H1 (cell line): ENCODE results near the gene MSL3B.

Experiments
- CTCF ChIA-PET: fragments of 300-600 bp; sonication (Branson Sonifier 250); formaldehyde crosslinking; loops from one replicate; lab custom pipeline; 2021; ENCODE audit not compliant: partially characterized antibody; lab: Charles Lee
- POLR2A ChIA-PET: fragments of 300-600 bp; sonication (Branson Sonifier 250); formaldehyde crosslinking; loops from one replicate; lab custom pipeline; 2021; ENCODE audit warnings: inconsistent platforms; ENCODE audit not compliant: partially characterized antibody; lab: Charles Lee
- DNase-seq, 2 experiments: peaks; one replicate each; pipeline versions ENCODE4 v3.0.0 to v3.0.0-alpha.2; 2010 to 2022; ENCODE audit warnings: low spot score in 2 of 2, low read depth in 1 of 2, mixed read lengths in 1 of 2
- FAIRE-seq: peaks from 2 replicates; lab custom pipeline; 2011; peaks lifted over from hg19 to GRCh38; lab: Jason Lieb, UNC
- H2AFZ ChIP-seq: 2 replicates; pipeline ENCODE4 v1.8.1; 2012; ENCODE audit warnings: low read length, inconsistent platforms
- H2AK5ac ChIP-seq: 2 replicates; pipeline ENCODE4 v1.6.1; 2013; ENCODE audit warnings: low read depth, low read length
- H2BK120ac ChIP-seq: replicated peaks from 2 replicates; pipeline ENCODE3; 2013; ENCODE audit warnings: low read depth, low read length, inconsistent platforms
- H2BK12ac ChIP-seq: 2 replicates; pipeline ENCODE4 v1.6.1; 2013; ENCODE audit warnings: low read depth, low read length
- H2BK15ac ChIP-seq: 2 replicates; pipeline ENCODE4 v1.6.1; 2013; ENCODE audit warnings: low read length
- H2BK20ac ChIP-seq: 2 replicates; pipeline ENCODE4 v1.6.1; 2013; ENCODE audit warnings: low read length
- H2BK5ac ChIP-seq: 2 replicates; pipeline ENCODE4 v1.6.1; 2013; ENCODE audit warnings: low read depth, low read length
- H3K14ac ChIP-seq: 2 replicates; pipeline ENCODE4 v1.6.1; 2013; ENCODE audit warnings: inconsistent platforms; ENCODE audit not compliant: insufficient read length
- H3K18ac ChIP-seq: 2 replicates; pipeline ENCODE4 v1.6.1; 2013; ENCODE audit warnings: low read length; ENCODE audit errors: extremely low read depth
- H3K23ac ChIP-seq: 2 replicates; pipeline ENCODE4 v1.6.1; 2013; ENCODE audit warnings: inconsistent platforms; ENCODE audit not compliant: insufficient read length
- H3K23me2 ChIP-seq: 2 replicates; pipeline ENCODE4 v1.6.1; 2013; ENCODE audit warnings: low read depth, low read length
- H3K27ac ChIP-seq: 2 replicates; pipeline ENCODE4 v1.6.1; 2011; ENCODE audit warnings: low read depth, low read length, inconsistent platforms
- H3K27me3 ChIP-seq, 4 experiments: replicated peaks in 1 of 4; 1 replicate in 1 of 4; 2 replicates in 3 of 4; pipeline versions ENCODE4 v1.6.1 to v1.8.1; 2011 to 2013; ENCODE audit warnings: low read length in 3 of 4, mild to moderate bottlenecking in 3 of 4, inconsistent platforms in 2 of 4, mixed read lengths in 2 of 4, moderate library complexity in 1 of 4; ENCODE audit not compliant: control insufficient read depth in 3 of 4, insufficient read depth in 3 of 4; ENCODE audit errors: extremely low read depth in 1 of 4
- H3K36me3 ChIP-seq, 4 experiments: 2 replicates each; pipeline versions ENCODE4 v1.6.1 to v1.8.1; 2011 to 2013; ENCODE audit warnings: mild to moderate bottlenecking in 4 of 4, low read length in 3 of 4, moderate library complexity in 2 of 4, control low read depth in 1 of 4, inconsistent platforms in 1 of 4; ENCODE audit not compliant: insufficient read depth in 4 of 4, control insufficient read depth in 2 of 4
- H3K4ac ChIP-seq: replicated peaks from 2 replicates; pipeline ENCODE3; 2013; ENCODE audit warnings: low read length, low read depth, mixed read lengths, inconsistent platforms; ENCODE audit not compliant: insufficient read length
- H3K4me1 ChIP-seq, 4 experiments: replicated peaks in 1 of 4; 1 replicate in 1 of 4; 2 replicates in 3 of 4; pipeline versions ENCODE4 v1.6.1 to v1.8.1; 2011 to 2013; ENCODE audit warnings: low read length in 3 of 4, inconsistent platforms in 2 of 4, mixed read lengths in 1 of 4; ENCODE audit not compliant: insufficient read depth in 4 of 4, control insufficient read depth in 3 of 4
- H3K4me2 ChIP-seq, 2 experiments: 2 replicates each; pipeline versions ENCODE4 v1.6.1 to v1.8.1; 2011 to 2013; ENCODE audit warnings: low read depth in 2 of 2, low read length in 2 of 2, control low read depth in 1 of 2, inconsistent platforms in 1 of 2, mild to moderate bottlenecking in 1 of 2; ENCODE audit not compliant: insufficient read depth in 1 of 2
- H3K4me3 ChIP-seq, 4 experiments: fragments of 200-600, 300-600 bp in 1 of 4; sonication (generic), shearing (Covaris generic), sonication (Bioruptor Twin) in 1 of 4; 2 replicates each; pipeline versions ENCODE4 v1.5.1 to v1.8.1; 2011 to 2016; ENCODE audit warnings: low read length in 4 of 4, low read depth in 3 of 4, control low read depth in 2 of 4, inconsistent platforms in 2 of 4, mild to moderate bottlenecking in 2 of 4, mixed read lengths in 1 of 4, moderate library complexity in 1 of 4; ENCODE audit not compliant: insufficient read depth in 2 of 4; ENCODE audit errors: extremely low read depth in 1 of 4
- H3K56ac ChIP-seq: replicated peaks from 2 replicates; pipeline ENCODE3; 2013; ENCODE audit warnings: low read depth, mild to moderate bottlenecking, mixed read lengths, low read length, inconsistent platforms; ENCODE audit not compliant: insufficient read length
- H3K79me1 ChIP-seq: 2 replicates; pipeline ENCODE4 v1.6.1; 2013; ENCODE audit warnings: low read depth, low read length, control low read depth
- H3K79me2 ChIP-seq, 2 experiments: 2 replicates each; pipeline versions ENCODE4 v1.6.1 to v1.8.1; 2012 to 2013; ENCODE audit warnings: low read length in 2 of 2, mild to moderate bottlenecking in 2 of 2, inconsistent platforms in 1 of 2; ENCODE audit not compliant: insufficient read depth in 2 of 2, control insufficient read depth in 1 of 2
- H3K9ac ChIP-seq, 4 experiments: replicated peaks in 1 of 4; 1 replicate in 1 of 4; 2 replicates in 3 of 4; pipeline versions ENCODE4 v1.6.1 to v1.8.1; 2011 to 2013; ENCODE audit warnings: low read depth in 3 of 4, low read length in 3 of 4, control low read depth in 2 of 4, mild to moderate bottlenecking in 2 of 4, moderate library complexity in 2 of 4, inconsistent platforms in 1 of 4; ENCODE audit errors: extremely low read depth in 1 of 4
- H3K9me3 ChIP-seq, 2 experiments: 2 replicates each; pipeline versions ENCODE4 v1.6.1 to v1.8.1; 2012 to 2013; ENCODE audit warnings: mild to moderate bottlenecking in 2 of 2, moderate library complexity in 2 of 2, control low read depth in 1 of 2, inconsistent platforms in 1 of 2, low read depth in 1 of 2, low read length in 1 of 2, mixed read lengths in 1 of 2; ENCODE audit not compliant: insufficient read depth in 2 of 2
- H4K20me1 ChIP-seq, 2 experiments: replicated peaks in 1 of 2; 2 replicates each; pipeline versions ENCODE3 to v1.8.1; 2011 to 2013; ENCODE audit warnings: inconsistent platforms in 2 of 2, low read length in 2 of 2, mild to moderate bottlenecking in 1 of 2; ENCODE audit not compliant: insufficient read depth in 2 of 2, control insufficient read depth in 1 of 2
- H4K5ac ChIP-seq: 2 replicates; pipeline ENCODE4 v1.6.1; 2013; ENCODE audit warnings: low read length, low read depth, mixed read lengths, inconsistent platforms; ENCODE audit not compliant: insufficient read length
- H4K8ac ChIP-seq: 2 replicates; pipeline ENCODE4 v1.8.0; 2013; ENCODE audit warnings: mild to moderate bottlenecking, moderate library complexity, low read length, inconsistent platforms; ENCODE audit not compliant: insufficient read depth; ENCODE audit errors: extremely low read depth
- H4K91ac ChIP-seq: replicated peaks from 2 replicates; pipeline ENCODE3; 2013; ENCODE audit warnings: low read length, mixed read lengths, inconsistent platforms; ENCODE audit not compliant: insufficient read length
- RNF2 ChIP-seq: fragments of 200-900, 300-1000 bp; sonication (generic); IDR thresholded peaks from 2 replicates; pipeline ENCODE4 v1.7.1; 2016; ENCODE audit warnings: borderline replicate concordance, low read depth, mild to moderate bottlenecking, antibody characterized with exemption, low read length; ENCODE audit not compliant: poor library complexity, severe bottlenecking; ENCODE audit errors: missing control alignments
- WGBS, 2 experiments: shearing (Covaris generic) in 1 of 2; methylation state at CpG; one replicate each; pipeline versions ENCODE4 v1.1.6 to v1.1.7; 2013 to 2015; ENCODE audit warnings: low lambda C conversion rate in 2 of 2, mixed read lengths in 2 of 2, inconsistent platforms in 1 of 2, low coverage in 1 of 2, missing lambda C conversion rate in 1 of 2; ENCODE audit not compliant: insufficient replicate concordance in 2 of 2, insufficient coverage in 1 of 2, insufficient read length in 1 of 2; ENCODE audit errors: extremely low coverage in 1 of 2, missing lambda C conversion rate in 1 of 2; 5-methylcytosine and 5-hydroxymethylcytosine counted together

Gene MSL3B

DNA sequence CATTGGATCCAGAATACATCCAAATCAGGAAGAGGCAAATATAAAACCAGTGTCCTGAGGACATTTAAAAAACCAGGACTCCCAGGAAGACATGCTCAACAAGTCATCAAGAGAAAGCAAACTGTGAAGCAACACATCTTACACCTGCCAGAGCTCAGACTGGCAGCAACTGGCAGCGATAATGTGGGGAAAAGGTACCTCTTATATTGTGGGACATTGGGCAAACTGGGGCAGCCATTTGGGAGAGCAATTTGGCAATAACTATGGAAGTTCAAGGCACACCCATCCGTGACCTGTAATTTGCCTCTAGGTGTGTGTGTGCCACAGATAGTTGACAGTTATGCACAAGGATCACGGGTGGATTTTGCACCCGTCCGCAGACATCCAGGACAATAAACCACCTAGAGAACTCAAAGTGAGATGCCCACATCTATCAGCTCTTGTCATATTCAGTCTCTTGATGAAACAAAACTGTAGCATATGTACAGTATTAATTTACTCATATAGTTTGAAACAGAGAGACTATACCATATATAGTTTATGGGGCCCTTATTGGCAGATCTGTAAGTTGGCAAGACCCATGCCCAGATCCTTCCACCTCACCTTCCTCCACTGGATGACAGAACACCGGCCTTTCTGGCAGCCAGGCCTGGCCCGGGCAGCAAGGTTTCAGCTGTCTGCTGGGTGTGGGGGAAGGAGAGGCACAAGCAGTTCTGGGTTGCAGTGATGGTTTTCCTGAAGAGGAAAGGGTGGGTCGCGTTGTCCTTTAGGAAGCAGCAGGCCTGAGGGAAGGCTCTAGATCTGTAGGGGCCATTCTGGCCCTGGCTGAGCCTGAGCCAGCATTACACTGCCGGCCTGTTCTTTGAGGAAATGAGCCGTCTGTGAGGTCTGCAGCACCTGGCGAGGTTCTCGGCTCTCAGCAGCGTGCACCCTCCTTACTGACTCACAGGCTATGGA is 32.7 kb downstream of the MSL3B start:
- Histone ChIP-seq H3K27ac (no peak overlapping the region), H3K79me1 (peaks cover 7% of the 10 kb centered on the region; the same call in 1 of the 2 replicates), H2AFZ (no peak overlapping the region), H3K18ac (no peak overlapping the region), H2BK120ac (no peak overlapping the region), H3K23ac (no peak overlapping the region), H4K20me1 (peaks cover 21 to 22% of the 10 kb centered on the region in 2 experiments), H3K4me1 (no peaks in the 10 kb centered on the region), H2AK5ac (no peak overlapping the region), H3K4me2 (no peak overlapping the region), H2BK12ac (no peak overlapping the region), H3K9me3 (no peaks in the 10 kb centered on the region), H2BK5ac (no peak overlapping the region), H4K8ac (no peak overlapping the region; the same call in 1 of the 2 replicates), H3K79me2 (peaks cover 0 to 40% of the 10 kb centered on the region in 2 experiments; a peak in 2 of 4 replicates), H2BK20ac (no peak overlapping the region), H4K91ac (no peak overlapping the region), H3K23me2 (no peaks in the 10 kb centered on the region), H2BK15ac (no peak overlapping the region), H3K36me3 (peaks cover 20 to 60% (median 43%) of the 10 kb centered on the region in 4 experiments), H3K14ac (no peak overlapping the region), H3K9ac (no peak overlapping the region), H3K4me3 (no peak overlapping the region), H3K56ac (no peak overlapping the region), H4K5ac (no peak overlapping the region), H3K4ac (no peak overlapping the region), H3K27me3 (no peaks in the 10 kb centered on the region)
- WGBS, 2 experiments: 94% methylated on average over 14 of the region's 14 CpGs; no CpG with 5 or more reads in 1 of the 2 experiments
- FAIRE-seq (no peak), DNase-seq (no peak)
- ChIA-PET POLR2A (interaction anchor here (0.8 to 1.2 kb wide), 2 partner anchors 13 to 16 kb away, joined by 3 read pairs; no protein-coding TSS in a partner anchor), CTCF (interaction anchor here (0.5 to 0.8 kb wide), 2 partner anchors 125 to 1663 kb away, joined by 3 to 4 read pairs; no protein-coding TSS in a partner anchor)
- TF ChIP-seq RNF2: no peak
